IMR-90 (cell line): ENCODE measurements around the gene PET100. TPM values are rescaled to one million over a fixed set of nuclear protein-coding genes. Genes with fewer than 3 reads are reported as not detected.

Experiments used
- ATAC-seq: fragments of 200-7000 bp; cut with Tn5 transposase; 2 replicates; pipeline ENCODE4 v1.9.1; 2020; ENCODE audit warnings: low read depth, mild to moderate bottlenecking, moderate library complexity
- BruUV-seq: library from RNA; stranded (reverse); fragments of 400-500 nt; replicated peaks from 2 replicates; lab custom pipeline; 2021; lab: Mats Ljungman, UMichigan
- CTCF ChIA-PET: fragments of 300-600 bp; formaldehyde crosslinking; extraction: SDS; loops from one replicate; lab custom pipeline; 2021; ENCODE audit warnings: antibody characterized with exemption; lab: Yijun Ruan, JAX
- POLR2A ChIA-PET: fragments of 300-600 bp; sonication (Branson Sonifier 250); formaldehyde crosslinking; loops from one replicate; lab custom pipeline; 2022; ENCODE audit warnings: antibody characterized with exemption; ENCODE audit not compliant: unreplicated experiment; lab: Charles Lee
- DNase-seq: peaks from one replicate; pipeline ENCODE4 v3.0.0; 2013
- H2AFZ ChIP-seq: replicated peaks from 2 replicates; pipeline ENCODE3; 2013; ENCODE audit warnings: low read length, mild to moderate bottlenecking; ENCODE audit not compliant: poor library complexity
- H2AK5ac ChIP-seq: 2 replicates; pipeline ENCODE4 v1.6.1; 2013; ENCODE audit warnings: low read depth, low read length, inconsistent platforms
- H2AK9ac ChIP-seq: replicated peaks from 2 replicates; pipeline ENCODE3; 2013; ENCODE audit warnings: mild to moderate bottlenecking, low read depth, low read length, moderate library complexity; ENCODE audit not compliant: poor library complexity
- H2BK120ac ChIP-seq: 2 replicates; pipeline ENCODE4 v1.6.1; 2013; ENCODE audit warnings: low read depth, low read length, inconsistent platforms
- H2BK15ac ChIP-seq: 3 replicates; pipeline ENCODE4 v1.6.1; 2013; ENCODE audit warnings: low read depth, low read length, inconsistent platforms
- H2BK20ac ChIP-seq: 2 replicates; pipeline ENCODE4 v1.6.1; 2013; ENCODE audit warnings: low read depth, mild to moderate bottlenecking, inconsistent platforms, low read length, moderate library complexity
- H2BK5ac ChIP-seq: 2 replicates; pipeline ENCODE4 v1.6.1; 2013; ENCODE audit warnings: mild to moderate bottlenecking, low read depth, low read length, inconsistent platforms; ENCODE audit not compliant: poor library complexity, severe bottlenecking
- H3K14ac ChIP-seq: replicated peaks from 2 replicates; pipeline ENCODE4 v1.6.1; 2013; ENCODE audit warnings: low read depth, low read length, inconsistent platforms
- H3K18ac ChIP-seq: 2 replicates; pipeline ENCODE4 v1.6.1; 2013; ENCODE audit warnings: low read depth, low read length, control low read depth
- H3K23ac ChIP-seq: 2 replicates; pipeline ENCODE4 v1.6.1; 2013; ENCODE audit warnings: low read depth, low read length, inconsistent platforms
- H3K27ac ChIP-seq: 2 replicates; pipeline ENCODE4 v1.5.1; 2013; ENCODE audit warnings: mild to moderate bottlenecking, control low read depth, low read length; ENCODE audit not compliant: insufficient read depth
- H3K27me3 ChIP-seq: 2 replicates; pipeline ENCODE4 v1.6.1; 2013; ENCODE audit warnings: low read length; ENCODE audit not compliant: control insufficient read depth, insufficient read depth
- H3K36me3 ChIP-seq: 2 replicates; pipeline ENCODE4 v1.6.1; 2013; ENCODE audit warnings: low read length, mixed read lengths; ENCODE audit not compliant: control insufficient read depth, insufficient read depth
- H3K4ac ChIP-seq: 2 replicates; pipeline ENCODE4 v1.6.1; 2013; ENCODE audit warnings: low read depth, low read length, inconsistent platforms
- H3K4me1 ChIP-seq: 2 replicates; pipeline ENCODE4 v1.6.1; 2013; ENCODE audit warnings: low read length, mixed read lengths; ENCODE audit not compliant: control insufficient read depth, insufficient read depth
- H3K4me2 ChIP-seq: 2 replicates; pipeline ENCODE4 v1.6.1; 2013; ENCODE audit warnings: low read depth, mild to moderate bottlenecking, control low read depth, low read length, moderate library complexity
- H3K4me3 ChIP-seq: 2 replicates; pipeline ENCODE4 v1.5.1; 2013; ENCODE audit warnings: low read depth, mild to moderate bottlenecking, control low read depth, low read length, moderate library complexity; ENCODE audit not compliant: insufficient read depth
- H3K56ac ChIP-seq: 2 replicates; pipeline ENCODE4 v1.6.1; 2013; ENCODE audit warnings: low read length, inconsistent platforms; ENCODE audit not compliant: insufficient read depth; ENCODE audit errors: extremely low read depth
- H3K79me1 ChIP-seq, 2 experiments: 2 replicates each; pipeline ENCODE4 v1.6.1; 2013; ENCODE audit warnings: low read length in 2 of 2, inconsistent platforms in 1 of 2, low read depth in 1 of 2
- H3K9ac ChIP-seq: 2 replicates; pipeline ENCODE4 v1.6.1; 2013; ENCODE audit warnings: low read depth, low read length, control low read depth
- H3K9me1 ChIP-seq: 2 replicates; pipeline ENCODE4 v1.6.1; 2013; ENCODE audit warnings: low read length, inconsistent platforms; ENCODE audit not compliant: insufficient read depth
- H3K9me3 ChIP-seq: 2 replicates; pipeline ENCODE4 v1.6.1; 2013; ENCODE audit warnings: low read length; ENCODE audit not compliant: control insufficient read depth, insufficient read depth
- H4K20me1 ChIP-seq: 2 replicates; pipeline ENCODE4 v1.6.1; 2013; ENCODE audit warnings: low read length, inconsistent platforms; ENCODE audit not compliant: insufficient read depth
- H4K5ac ChIP-seq: 2 replicates; pipeline ENCODE4 v1.6.1; 2013; ENCODE audit warnings: mild to moderate bottlenecking, low read depth, low read length, control low read depth
- H4K8ac ChIP-seq, 2 experiments: 2 replicates each; pipeline ENCODE4 v1.6.1; 2013; ENCODE audit warnings: low read depth in 2 of 2, low read length in 2 of 2, control low read depth in 1 of 2, inconsistent platforms in 1 of 2
- H4K91ac ChIP-seq: 2 replicates; pipeline ENCODE4 v1.6.1; 2013; ENCODE audit warnings: low read depth, low read length, inconsistent platforms; ENCODE audit not compliant: insufficient read depth
- BHLHE40 ChIP-seq: fragments of 150-350 bp; IDR thresholded peaks from 2 replicates; pipeline ENCODE4 v1.6.1; 2016; ENCODE audit warnings: mild to moderate bottlenecking, low read depth, low read length
- CEBPB ChIP-seq: IDR thresholded peaks from 2 replicates; pipeline ENCODE4 v1.6.1; 2012; ENCODE audit warnings: low read depth, low read length, improper control_type of control experiment
- CHD1 ChIP-seq: IDR thresholded peaks from 2 replicates; pipeline ENCODE4 v1.6.1; 2012; ENCODE audit warnings: low read depth, low read length, improper control_type of control experiment
- ELK1 ChIP-seq: fragments of 150-350 bp; IDR thresholded peaks from 2 replicates; pipeline ENCODE4 v1.6.1; 2016; ENCODE audit warnings: low read depth, mild to moderate bottlenecking, low read length, moderate library complexity, borderline replicate concordance
- FOS ChIP-seq: fragments of 150-350 bp; IDR thresholded peaks from 2 replicates; pipeline ENCODE4 v1.6.1; 2016; ENCODE audit warnings: low read depth, low read length
- MAFK ChIP-seq: IDR thresholded peaks from 2 replicates; pipeline ENCODE4 v1.6.1; 2012; ENCODE audit warnings: low read depth, low read length, improper control_type of control experiment
- MAZ ChIP-seq: IDR thresholded peaks from 2 replicates; pipeline ENCODE4 v1.6.1; 2012; ENCODE audit warnings: low read depth, mild to moderate bottlenecking, low read length, improper control_type of control experiment, moderate library complexity, borderline replicate concordance
- MXI1 ChIP-seq: IDR thresholded peaks from 2 replicates; pipeline ENCODE4 v1.6.1; 2012; ENCODE audit warnings: low read depth, mild to moderate bottlenecking, low read length, moderate library complexity, borderline replicate concordance
- NFE2L2 ChIP-seq: fragments of 150-350 bp; IDR thresholded peaks from 2 replicates; pipeline ENCODE4 v1.6.1; 2016; ENCODE audit warnings: low read depth, mild to moderate bottlenecking, low read length
- POLR2A ChIP-seq: IDR thresholded peaks from 2 replicates; pipeline ENCODE4 v1.6.1; 2012; ENCODE audit warnings: mild to moderate bottlenecking, low read depth, low read length
- RAD21 ChIP-seq: IDR thresholded peaks from 2 replicates; pipeline ENCODE4 v1.6.1; 2012; ENCODE audit warnings: low read length, improper control_type of control experiment
- RFX5 ChIP-seq: IDR thresholded peaks from 2 replicates; pipeline ENCODE4 v1.8.0; 2012; ENCODE audit warnings: low read depth, mild to moderate bottlenecking, low read length, moderate library complexity
- SMC3 ChIP-seq: fragments of 150-350 bp; IDR thresholded peaks from 2 replicates; pipeline ENCODE4 v1.6.1; 2016; ENCODE audit warnings: low read depth, mild to moderate bottlenecking, antibody characterized with exemption, low read length, moderate library complexity
- USF2 ChIP-seq: fragments of 150-350 bp; IDR thresholded peaks from 2 replicates; pipeline ENCODE4 v1.6.1; 2017; ENCODE audit warnings: mild to moderate bottlenecking, antibody characterized with exemption, low read length, low read depth
- WGBS, 2 experiments: methylation state at CpG; one replicate each; pipeline versions ENCODE4 v1.1.5 to v1.1.7; 2013; ENCODE audit warnings: missing lambda C conversion rate in 2 of 2; ENCODE audit not compliant: insufficient read length in 1 of 2; ENCODE audit errors: extremely low coverage in 2 of 2; 5-methylcytosine and 5-hydroxymethylcytosine counted together
- dilution Hi-C: fragments of 300-500 bp; cut with HindIII; formaldehyde crosslinking; loops from one replicate; pipeline ENCODE4 v1.14.3; 2018; ENCODE audit warnings: low sequenced_read_pairs; ENCODE audit not compliant: unreplicated experiment
- in situ Hi-C: fragments of 300-500 bp; cut with MboI; formaldehyde crosslinking; loops from 3 replicates; pipeline ENCODE4 v1.14.3; 2019; ENCODE audit warnings: low sequenced_read_pairs, inconsistent platforms, mixed read lengths
- intact Hi-C: fragments of 100-400 bp; cut with micrococcal nuclease; formaldehyde crosslinking; loops from 2 replicates; pipeline ENCODE4 v1.10.0; 2022
- polyA plus RNA-seq, 3 experiments: library from polyadenylated mRNA; depleted of rRNA; stranded (reverse); fragments of >200 nt; gene quantifications; 2 replicates each; pipeline ENCODE4 v1.2.3, GENCODE V29; 2012; ENCODE audit warnings: low replicate concordance in 1 of 3
- total RNA-seq: library from RNA; depleted of rRNA; stranded (reverse); fragments of >200 nt; gene quantifications from 2 replicates; pipeline ENCODE4 v1.2.3, GENCODE V29; 2012

Gene PET100
- total and polyA plus RNA-seq, 2 of the 4 experiments (the other 2 are of a cell fraction): 1.4 to 31.4 TPM

DNA sequence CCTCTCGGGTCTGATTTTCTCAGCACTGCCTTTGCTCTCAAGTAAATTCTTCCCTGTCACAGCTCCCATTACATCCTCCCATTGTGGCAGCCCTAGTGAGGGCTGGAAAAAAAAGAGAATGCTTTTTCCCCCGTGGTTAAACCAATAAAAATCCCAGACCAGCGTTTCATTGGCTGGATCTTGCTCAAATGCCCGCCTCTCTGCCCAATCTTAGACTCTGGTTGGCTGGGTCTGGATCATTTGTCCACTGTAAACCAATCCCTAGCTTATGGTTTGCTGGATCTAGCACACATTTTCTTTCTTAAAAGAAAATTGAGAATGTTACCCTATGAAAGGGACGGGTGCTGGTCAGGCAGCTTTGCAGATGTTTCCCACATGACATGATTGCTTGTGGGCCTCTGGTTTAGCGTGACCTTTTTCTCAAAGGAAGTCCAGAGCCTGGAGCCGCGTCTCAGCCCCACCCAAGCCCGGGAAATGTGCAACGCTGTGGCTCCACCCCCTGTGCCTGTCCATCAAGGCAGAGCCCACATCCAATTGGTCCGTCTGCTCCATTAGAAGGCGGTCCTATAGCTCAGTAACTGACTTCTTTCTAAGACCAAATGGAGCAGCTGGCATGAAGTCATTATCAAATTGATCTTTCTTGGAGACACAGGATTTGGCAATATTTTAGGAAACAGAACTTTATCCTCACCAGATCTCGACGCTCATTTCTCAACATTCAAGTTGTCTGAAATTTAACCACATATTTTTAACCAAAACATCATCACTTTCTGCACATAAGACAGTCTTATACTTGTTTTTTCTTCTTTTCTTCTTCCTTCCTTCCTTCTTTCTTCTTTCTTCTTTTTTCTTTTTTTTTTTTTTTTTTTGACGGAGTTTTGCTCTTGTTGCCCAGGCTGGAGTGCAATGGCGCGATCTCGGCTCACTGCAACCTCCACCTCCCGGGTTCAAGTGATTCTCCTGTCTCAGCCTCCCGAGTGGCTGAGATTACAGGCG, 44.7 kb downstream of the PET100 start:
- H3K23ac ChIP-seq: no peak overlapping the region
- no TSS peak for BruUV-seq
- no peak overlapping the region for H3K14ac ChIP-seq
- no peak overlapping the region for H3K56ac ChIP-seq
- H3K36me3 ChIP-seq: no peaks in the 10 kb centered on the region
- ChIA-PET CTCF (no interaction called here), POLR2A (no interaction called here)
- no peak overlapping the region for H3K4me3 ChIP-seq
- no peak overlapping the region for H3K27ac ChIP-seq
- no peak overlapping the region for H2BK15ac ChIP-seq
- peak; percentile 45 for DNase-seq
- H3K4me1 ChIP-seq: no peaks in the 10 kb centered on the region
- H3K9me3 ChIP-seq: peaks cover 4% of the 10 kb centered on the region; the same call in 1 of the 2 replicates
- H2AK9ac ChIP-seq: no peak overlapping the region
- no peak overlapping the region for H3K4me2 ChIP-seq
- H2BK20ac ChIP-seq: no peak overlapping the region
- no peak overlapping the region for H3K18ac ChIP-seq
- dilution Hi-C loops (no loop called here), in situ Hi-C loops (no loop called here), intact Hi-C loops (no loop called here)
- H2AK5ac ChIP-seq: no peak overlapping the region
- peak; percentile 93 for ATAC-seq
- no peak overlapping the region for H4K91ac ChIP-seq
- 40% methylated on average over 5 of the region's 21 CpGs; no CpG with 5 or more reads in 1 of the 2 experiments for WGBS, 2 experiments
- no peak overlapping the region for H2BK120ac ChIP-seq
- H2AFZ ChIP-seq: peak overlapping the region; percentile 76
- no peaks in the 10 kb centered on the region for H4K20me1 ChIP-seq
- H4K8ac ChIP-seq: no peak overlapping the region
- no peak overlapping the region for H3K4ac ChIP-seq
- H3K9me1 ChIP-seq: no peaks in the 10 kb centered on the region
- peaks cover 34% of the 10 kb centered on the region for H3K27me3 ChIP-seq
- no peaks in the 10 kb centered on the region for H3K79me1 ChIP-seq
- no peak overlapping the region for H3K9ac ChIP-seq
- no peak overlapping the region for H4K5ac ChIP-seq
- H2BK5ac ChIP-seq: no peak overlapping the region
- no peak for TF ChIP-seq MAZ
- no peak for TF ChIP-seq POLR2A
- no peak for TF ChIP-seq RAD21
- no peak for TF ChIP-seq FOS
- TF ChIP-seq RFX5: no peak
- no peak for TF ChIP-seq SMC3
- no peak for TF ChIP-seq BHLHE40
- no peak for TF ChIP-seq CHD1
- no peak for TF ChIP-seq CEBPB
- TF ChIP-seq NFE2L2: no peak
- no peak for TF ChIP-seq USF2
- no peak for TF ChIP-seq ELK1
- no peak for TF ChIP-seq MXI1
- no peak for TF ChIP-seq MAFK
